Effector memory CD4-positive, alpha-beta T cell (primary cell): ENCODE data around the gene NACA2.
"Not testable (repeated sequence)": the region's sequence is repeated elsewhere in the genome, so short reads cannot be mapped to it uniquely, and the experiment has no call there.

Experiments
- DNase-seq, 3 donors: peaks; one replicate each; pipeline ENCODE4 v3.0.0-alpha.2; 2020
- H3K27ac ChIP-seq: 2 replicates; pipeline ENCODE4 v1.7.0; 2013; ENCODE audit warnings: mild to moderate bottlenecking, low read length, moderate library complexity; ENCODE audit not compliant: insufficient read depth, poor library complexity, severe bottlenecking
- H3K27me3 ChIP-seq: replicated peaks from 2 replicates; pipeline ENCODE4 v1.7.0; 2013; ENCODE audit warnings: mild to moderate bottlenecking, low read length; ENCODE audit not compliant: insufficient read depth, control insufficient read depth, poor library complexity, severe bottlenecking
- H3K36me3 ChIP-seq: 2 replicates; pipeline ENCODE4 v1.7.0; 2013; ENCODE audit warnings: mild to moderate bottlenecking, low read length, moderate library complexity; ENCODE audit not compliant: control insufficient read depth, insufficient read depth
- H3K4me1 ChIP-seq: 2 replicates; pipeline ENCODE4 v1.7.0; 2013; ENCODE audit warnings: low read length, mild to moderate bottlenecking; ENCODE audit not compliant: control insufficient read depth, insufficient read depth, poor library complexity, severe bottlenecking
- H3K4me3 ChIP-seq: 2 replicates; pipeline ENCODE4 v1.7.0; 2013; ENCODE audit warnings: low read length, low read depth, mild to moderate bottlenecking; ENCODE audit not compliant: insufficient read depth, poor library complexity, severe bottlenecking
- H3K9me3 ChIP-seq: 2 replicates; pipeline ENCODE4 v1.7.0; 2013; ENCODE audit warnings: mild to moderate bottlenecking, low read length, moderate library complexity; ENCODE audit not compliant: control insufficient read depth

NACA2 gene

DNA sequence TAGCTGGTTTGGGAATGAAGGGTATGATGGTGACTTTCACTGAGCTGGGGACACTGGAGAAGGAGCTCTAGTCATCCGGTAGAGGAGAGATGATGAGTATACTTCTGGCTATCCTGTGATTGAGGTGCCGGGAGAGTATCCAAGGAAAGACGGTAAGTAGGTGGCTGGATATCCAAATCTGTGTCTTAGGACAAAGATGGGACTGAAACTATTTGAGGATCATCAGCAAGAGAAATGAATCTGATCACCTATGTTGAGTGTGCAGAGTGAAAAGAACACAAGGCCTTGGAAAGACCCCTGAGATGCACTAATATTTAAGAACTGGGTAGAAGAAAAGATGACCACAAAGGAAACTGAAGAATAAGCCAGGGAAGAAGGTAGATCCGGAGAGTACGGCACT, 1.0 kb downstream of the NACA2 start:
- Histone ChIP-seq H3K36me3 (no peaks in the 10 kb centered on the region), H3K9me3 (no peaks in the 10 kb centered on the region), H3K4me3 (no peak overlapping the region), H3K4me1 (no peaks in the 10 kb centered on the region), H3K27me3 (peaks cover 4% of the 10 kb centered on the region), H3K27ac (no peak overlapping the region)
- DNase-seq: no peak

DNA sequence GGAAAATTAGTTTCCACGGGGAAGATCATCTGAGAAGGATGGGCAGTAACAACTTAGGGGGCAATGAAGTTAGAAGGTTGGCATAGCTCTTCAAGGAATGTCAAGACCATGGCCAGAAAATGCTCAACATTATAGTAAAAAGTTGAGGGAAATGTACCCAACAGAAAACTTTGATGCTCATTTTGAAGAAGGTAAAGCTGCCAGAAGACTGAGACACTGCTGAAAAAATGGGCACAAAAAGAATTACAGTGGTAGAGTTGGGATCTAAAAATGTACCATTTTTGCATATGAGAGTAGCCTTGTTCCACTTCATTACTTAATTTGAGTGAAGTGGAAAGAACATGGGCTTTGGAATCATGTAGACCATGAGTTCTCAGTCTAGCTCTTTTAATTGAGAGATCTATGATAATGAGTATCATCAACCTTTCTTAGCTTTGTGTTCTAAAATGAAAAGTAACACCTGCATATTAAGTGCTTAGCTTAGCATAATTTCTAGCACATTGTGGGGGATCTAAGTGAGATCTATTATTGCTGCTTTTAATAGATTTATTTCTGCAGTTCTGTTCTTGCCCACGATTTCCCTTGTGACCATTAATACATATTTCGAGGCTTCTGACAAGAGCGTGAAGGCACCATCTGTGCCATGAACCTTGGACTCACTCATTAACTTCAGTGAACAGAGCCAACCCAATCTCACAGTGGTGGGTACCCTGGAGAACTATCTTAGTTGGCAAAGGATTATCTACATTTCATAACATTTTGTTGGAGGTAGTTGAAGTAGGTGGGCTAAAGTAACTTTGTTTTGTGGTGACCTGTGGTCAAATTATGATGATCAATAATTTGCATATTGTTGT, 3.0 kb downstream of the NACA2 start:
- Histone ChIP-seq H3K4me3 (no peak overlapping the region), H3K4me1 (no peaks in the 10 kb centered on the region), H3K36me3 (no peaks in the 10 kb centered on the region), H3K27ac (no peak overlapping the region), H3K27me3 (peaks cover 1% of the 10 kb centered on the region), H3K9me3 (no peaks in the 10 kb centered on the region)
- no peak for DNase-seq

DNA sequence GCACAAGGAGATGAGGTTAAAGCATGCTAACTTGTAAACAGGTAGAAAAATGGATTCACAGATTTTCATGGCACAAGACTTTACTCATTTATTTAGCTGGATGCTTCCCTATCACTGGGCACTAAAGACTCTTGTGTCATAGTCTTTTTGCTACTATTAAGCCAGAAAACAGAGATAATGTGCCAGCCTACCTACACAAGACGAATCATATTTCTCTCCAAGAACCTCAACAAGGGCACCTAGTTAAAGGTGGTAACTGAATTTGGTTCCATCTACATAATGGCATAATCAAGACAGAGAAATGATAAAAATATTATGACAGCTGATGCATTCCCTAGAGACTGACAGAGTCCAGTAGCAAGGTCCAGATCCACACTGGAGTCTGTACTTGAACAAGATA, 3.8 kb downstream of the NACA2 start:
- no peaks in the 10 kb centered on the region for H3K4me1 ChIP-seq
- H3K27ac ChIP-seq: no peak overlapping the region
- no peak overlapping the region for H3K4me3 ChIP-seq
- no peaks in the 10 kb centered on the region for H3K27me3 ChIP-seq
- no peaks in the 10 kb centered on the region for H3K36me3 ChIP-seq
- DNase-seq: no peak
- H3K9me3 ChIP-seq: no peaks in the 10 kb centered on the region

DNA sequence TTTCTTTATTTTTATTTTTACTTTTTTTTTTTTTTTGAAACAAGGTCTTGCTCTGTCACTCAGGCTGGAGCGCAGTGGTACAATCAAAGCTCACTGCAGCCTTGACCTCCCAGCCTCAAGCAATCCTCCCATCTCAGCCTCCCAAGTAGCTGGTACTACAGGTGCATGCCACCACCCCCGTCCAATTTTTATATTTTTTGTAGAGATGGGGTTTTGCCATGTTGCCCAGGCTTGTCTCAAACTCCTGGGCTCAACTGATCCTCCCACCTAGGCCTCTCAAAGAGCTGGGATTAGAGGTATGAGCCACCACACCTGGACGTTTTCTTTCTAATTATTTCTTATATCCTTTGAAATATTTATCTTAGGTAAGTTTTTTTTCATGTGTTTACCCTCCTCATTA, 4.4 kb downstream of the NACA2 start:
- H3K36me3 ChIP-seq, H3K27ac ChIP-seq, H3K9me3 ChIP-seq, H3K4me3 ChIP-seq, H3K4me1 ChIP-seq, DNase-seq, H3K27me3 ChIP-seq: not testable (repeated sequence)

DNA sequence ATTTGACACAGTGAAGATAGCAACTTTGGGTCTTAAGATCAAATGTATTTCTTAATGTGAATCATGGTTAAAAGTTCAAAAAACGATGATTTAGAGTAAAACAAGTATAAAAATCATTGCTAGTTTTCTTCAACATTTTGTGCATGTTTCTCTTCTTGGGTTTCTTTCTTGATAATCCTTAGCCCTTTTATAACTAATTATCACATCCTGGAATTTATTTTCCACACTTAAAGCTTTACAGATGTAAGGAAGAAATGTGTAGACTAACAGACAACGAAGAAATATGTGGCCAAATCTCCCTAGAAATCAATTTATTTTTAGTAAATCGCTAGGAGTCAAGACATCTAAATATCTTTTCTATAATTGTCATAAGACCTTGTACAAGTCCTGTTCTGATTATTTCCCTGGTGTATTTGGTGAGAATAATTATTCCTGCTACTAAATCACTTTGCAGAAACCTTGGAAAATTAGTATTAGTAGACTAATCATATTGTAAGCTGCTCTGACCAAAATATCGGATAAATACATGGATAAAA, 4.9 kb downstream of the NACA2 start:
- no peaks in the 10 kb centered on the region for H3K4me1 ChIP-seq
- H3K36me3 ChIP-seq: no peaks in the 10 kb centered on the region
- no peak overlapping the region for H3K27ac ChIP-seq
- no peaks in the 10 kb centered on the region for H3K27me3 ChIP-seq
- no peak overlapping the region for H3K4me3 ChIP-seq
- no peaks in the 10 kb centered on the region for H3K9me3 ChIP-seq
- DNase-seq: no peak

DNA sequence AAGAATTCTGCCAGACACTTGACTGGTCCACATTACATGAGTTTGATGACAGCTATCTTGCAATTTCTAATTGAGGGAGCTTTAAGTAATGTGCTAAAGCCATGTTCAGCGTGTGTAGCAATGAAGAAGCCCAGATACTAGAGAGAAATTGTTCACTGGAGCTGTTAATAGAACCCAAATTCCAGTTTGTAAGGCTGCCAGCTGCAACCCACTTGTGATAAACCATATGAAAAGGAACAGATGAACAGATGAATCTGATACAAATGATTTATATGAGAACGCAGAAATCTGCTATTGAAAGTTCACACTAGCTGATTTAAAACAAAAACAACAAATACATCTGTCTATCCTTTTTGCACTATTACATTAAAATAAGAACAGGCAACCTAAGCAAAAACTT, 6.2 kb downstream of the NACA2 start:
- Histone ChIP-seq H3K9me3 (no peaks in the 10 kb centered on the region), H3K27me3 (no peaks in the 10 kb centered on the region), H3K36me3 (no peaks in the 10 kb centered on the region), H3K4me3 (no peak overlapping the region), H3K27ac (no peak overlapping the region), H3K4me1 (no peaks in the 10 kb centered on the region)
- no peak for DNase-seq

DNA sequence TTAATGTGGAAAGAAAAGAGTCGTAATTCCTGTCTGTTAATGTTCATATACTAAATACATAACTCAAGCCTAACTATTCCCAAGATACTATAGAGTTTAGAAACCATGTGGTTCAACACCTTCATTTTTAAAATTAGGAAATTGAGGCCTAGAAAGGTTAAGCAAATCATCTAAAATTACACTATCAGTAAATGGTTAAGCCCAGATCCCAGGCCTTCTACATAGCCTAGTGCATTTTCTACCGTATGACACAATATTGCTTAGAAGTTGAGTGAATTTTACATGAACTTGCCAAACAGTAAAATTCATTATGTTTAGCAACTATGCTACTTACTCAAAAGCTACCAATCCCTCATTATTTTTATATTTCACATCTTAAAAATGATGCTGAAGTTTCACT, 6.8 kb downstream of the NACA2 start:
- H3K4me1 ChIP-seq: no peaks in the 10 kb centered on the region
- no peaks in the 10 kb centered on the region for H3K9me3 ChIP-seq
- H3K27ac ChIP-seq: no peak overlapping the region
- H3K36me3 ChIP-seq: no peaks in the 10 kb centered on the region
- no peaks in the 10 kb centered on the region for H3K27me3 ChIP-seq
- H3K4me3 ChIP-seq: no peak overlapping the region
- DNase-seq: no peak

DNA sequence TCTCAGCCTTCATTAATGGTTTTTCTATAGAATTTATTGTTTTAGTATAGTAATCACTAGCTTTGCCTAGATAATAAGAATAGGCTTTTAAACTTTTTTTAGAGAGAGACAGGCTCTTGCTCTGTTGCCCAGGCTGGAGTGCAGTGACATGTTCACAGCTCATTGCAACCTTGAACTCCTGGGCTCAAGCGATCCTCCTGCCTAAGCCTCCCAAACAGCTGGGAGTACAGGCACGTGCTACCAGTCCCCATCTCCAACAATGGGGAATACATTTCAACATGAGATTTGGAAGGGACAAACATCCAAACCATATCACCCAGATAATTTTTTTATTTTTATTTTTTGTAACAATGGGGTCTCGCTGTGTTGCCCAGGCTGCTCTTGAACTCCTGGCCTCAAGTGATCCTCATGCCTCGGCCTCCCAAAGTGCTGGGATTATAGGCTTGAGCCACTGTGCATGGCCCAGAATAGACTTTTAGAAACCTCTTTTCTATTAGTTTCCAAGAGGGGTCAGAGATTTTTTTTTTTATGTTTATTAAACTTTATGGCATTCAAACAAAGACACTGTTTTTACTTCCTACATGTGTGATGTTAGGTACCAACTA, 7.3 kb downstream of the NACA2 start:
- H3K27ac ChIP-seq: no peak overlapping the region
- H3K9me3 ChIP-seq: no peaks in the 10 kb centered on the region
- DNase-seq: no peak
- H3K36me3 ChIP-seq: no peaks in the 10 kb centered on the region
- no peaks in the 10 kb centered on the region for H3K27me3 ChIP-seq
- H3K4me1 ChIP-seq: no peaks in the 10 kb centered on the region
- H3K4me3 ChIP-seq: no peak overlapping the region

DNA sequence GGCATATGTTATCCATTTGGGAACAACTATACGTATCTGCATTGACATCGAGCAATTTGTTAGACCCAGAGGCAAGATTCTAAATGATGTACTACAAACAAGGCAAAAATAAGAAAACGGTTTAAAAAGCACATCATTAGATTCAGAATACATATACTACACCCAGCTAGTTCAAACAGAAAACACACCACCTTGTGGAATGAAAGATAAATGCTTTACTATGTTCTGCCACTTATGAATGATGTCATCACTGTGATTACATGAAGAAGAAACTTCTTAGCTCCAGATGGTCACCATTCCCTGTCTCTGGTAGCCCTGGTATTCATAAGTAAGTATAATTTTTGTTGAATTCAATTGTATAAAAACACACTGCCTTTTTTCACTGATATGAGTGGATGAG, 7.8 kb downstream of the NACA2 start:
- no peaks in the 10 kb centered on the region for H3K4me1 ChIP-seq
- H3K4me3 ChIP-seq: no peak overlapping the region
- H3K27me3 ChIP-seq: no peaks in the 10 kb centered on the region
- H3K9me3 ChIP-seq: no peaks in the 10 kb centered on the region
- DNase-seq: no peak
- no peak overlapping the region for H3K27ac ChIP-seq
- H3K36me3 ChIP-seq: no peaks in the 10 kb centered on the region

DNA sequence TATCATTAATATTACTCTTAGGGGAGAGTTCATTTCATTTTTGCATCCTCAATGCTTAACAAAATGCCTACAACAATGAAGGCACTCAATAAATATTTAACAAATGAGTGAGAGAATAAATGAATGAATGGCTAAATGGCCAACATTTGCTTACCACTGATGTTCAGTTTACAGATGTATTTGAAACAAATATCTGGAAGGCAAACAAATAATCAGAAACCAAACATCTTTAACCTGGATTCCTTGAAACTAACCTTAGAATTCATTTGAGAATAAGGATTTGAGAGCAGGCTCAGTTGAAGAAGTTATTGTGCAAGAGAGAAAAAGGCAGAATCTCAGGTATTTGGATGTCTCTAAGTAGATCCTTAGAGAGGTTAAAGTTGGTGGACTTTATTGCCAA, 8.4 kb downstream of the NACA2 start:
- H3K4me3 ChIP-seq: no peak overlapping the region
- no peaks in the 10 kb centered on the region for H3K4me1 ChIP-seq
- no peaks in the 10 kb centered on the region for H3K27me3 ChIP-seq
- no peaks in the 10 kb centered on the region for H3K9me3 ChIP-seq
- no peak for DNase-seq
- H3K36me3 ChIP-seq: no peaks in the 10 kb centered on the region
- no peak overlapping the region for H3K27ac ChIP-seq
